Fibroblast of mammary gland (primary cell): ENCODE results near the gene FAM50A.

ENCODE experiments used
- DNase-seq: peaks from one replicate; pipeline ENCODE4 v3.0.0-alpha.2; 2010; ENCODE audit warnings: low read depth
- H3K4me3 ChIP-seq: 2 replicates; pipeline ENCODE4 v1.5.1; 2011; ENCODE audit warnings: low read depth, mild to moderate bottlenecking, low read length, moderate library complexity; ENCODE audit not compliant: control insufficient read depth
- TF ChIP-seq, protein P1 (sequence below): conservative IDR thresholded peaks from 2 replicates; pipeline ENCODE4 v1.5.1; 2011; ENCODE audit warnings: low read depth, low read length, inconsistent platforms; ENCODE audit not compliant: control insufficient read depth, insufficient read depth

The FAM50A gene

DNA sequence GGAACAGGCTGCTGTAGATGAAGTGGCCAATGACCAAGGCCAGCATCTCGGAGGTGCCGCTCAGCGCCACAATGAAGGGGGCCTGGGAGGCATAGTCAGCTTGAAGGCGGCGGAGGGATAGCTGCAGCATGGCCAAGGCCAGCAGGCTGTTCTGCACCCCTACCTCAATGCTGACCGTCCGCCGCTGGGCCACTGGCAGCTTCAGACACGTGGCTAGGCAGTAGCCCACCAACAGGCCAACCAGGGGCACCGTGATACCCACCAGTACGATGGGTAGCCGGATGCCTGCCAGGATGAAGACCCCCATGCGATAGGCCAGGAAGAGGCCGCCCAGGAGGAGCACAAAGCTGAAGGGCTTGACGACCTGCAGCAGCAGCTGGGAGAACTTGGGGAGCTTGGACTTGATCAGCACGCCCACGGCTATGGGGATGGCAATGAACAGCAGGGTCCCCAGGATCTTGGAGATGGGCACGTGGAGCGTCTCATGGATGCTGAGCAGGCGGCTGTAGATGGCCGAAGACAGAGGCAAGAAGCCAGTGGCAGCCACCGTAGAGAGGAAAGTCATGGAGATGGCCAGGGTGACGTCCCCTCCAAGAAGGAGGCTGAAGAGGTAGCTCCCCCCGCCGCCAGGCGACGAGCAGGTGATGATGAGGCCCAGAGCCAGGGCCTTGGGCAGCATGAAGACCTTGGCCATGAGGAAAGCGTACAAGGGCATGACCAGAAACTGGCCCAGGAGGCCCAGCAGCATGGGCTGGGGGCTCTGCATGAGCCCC is 43.8 kb downstream of the FAM50A start:
- DNase-seq = no peak
- H3K4me3 ChIP-seq = no peak overlapping the region
- TF ChIP-seq, protein P1, sequence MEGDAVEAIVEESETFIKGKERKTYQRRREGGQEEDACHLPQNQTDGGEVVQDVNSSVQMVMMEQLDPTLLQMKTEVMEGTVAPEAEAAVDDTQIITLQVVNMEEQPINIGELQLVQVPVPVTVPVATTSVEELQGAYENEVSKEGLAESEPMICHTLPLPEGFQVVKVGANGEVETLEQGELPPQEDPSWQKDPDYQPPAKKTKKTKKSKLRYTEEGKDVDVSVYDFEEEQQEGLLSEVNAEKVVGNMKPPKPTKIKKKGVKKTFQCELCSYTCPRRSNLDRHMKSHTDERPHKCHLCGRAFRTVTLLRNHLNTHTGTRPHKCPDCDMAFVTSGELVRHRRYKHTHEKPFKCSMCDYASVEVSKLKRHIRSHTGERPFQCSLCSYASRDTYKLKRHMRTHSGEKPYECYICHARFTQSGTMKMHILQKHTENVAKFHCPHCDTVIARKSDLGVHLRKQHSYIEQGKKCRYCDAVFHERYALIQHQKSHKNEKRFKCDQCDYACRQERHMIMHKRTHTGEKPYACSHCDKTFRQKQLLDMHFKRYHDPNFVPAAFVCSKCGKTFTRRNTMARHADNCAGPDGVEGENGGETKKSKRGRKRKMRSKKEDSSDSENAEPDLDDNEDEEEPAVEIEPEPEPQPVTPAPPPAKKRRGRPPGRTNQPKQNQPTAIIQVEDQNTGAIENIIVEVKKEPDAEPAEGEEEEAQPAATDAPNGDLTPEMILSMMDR = no peak

DNA sequence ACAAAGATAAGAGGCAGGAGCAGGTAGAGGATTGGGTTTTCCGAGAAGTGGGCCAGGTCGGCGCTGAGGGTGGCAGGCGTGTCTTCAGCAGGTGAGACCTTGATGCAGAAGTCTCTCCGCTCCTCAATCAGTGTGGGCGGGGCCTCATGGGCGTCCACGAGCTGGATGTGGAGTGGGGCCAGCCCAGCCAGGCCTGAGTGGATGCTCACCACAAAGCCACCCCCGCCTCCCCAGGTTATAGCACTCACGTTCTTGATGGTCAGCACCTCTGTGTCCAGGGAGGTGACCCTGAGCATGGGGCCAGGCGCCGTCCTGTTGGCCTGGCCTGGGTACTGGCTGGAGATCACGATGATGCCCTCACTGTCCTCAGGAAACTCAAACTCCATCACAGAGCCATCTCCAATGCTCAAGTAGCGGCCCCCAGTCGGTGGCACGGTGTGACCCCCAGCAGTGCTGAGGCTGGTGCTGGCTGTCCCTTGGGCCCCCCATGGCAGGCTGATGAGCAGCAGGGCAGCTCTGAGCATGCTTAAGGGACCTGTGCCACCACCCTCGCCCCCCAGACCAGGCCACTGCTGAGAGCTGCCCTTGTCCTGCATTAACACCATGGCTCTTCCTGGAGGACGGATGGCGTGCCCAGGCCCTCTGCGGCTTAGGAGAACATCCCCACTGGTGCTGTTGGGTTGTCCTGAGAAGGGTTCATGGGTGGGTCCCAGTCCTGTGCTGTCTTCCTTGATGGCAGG is 44.6 kb downstream of the FAM50A start:
- TF ChIP-seq, protein P1 = no peak
- no peak overlapping the region for H3K4me3 ChIP-seq
- DNase-seq = no peak

DNA sequence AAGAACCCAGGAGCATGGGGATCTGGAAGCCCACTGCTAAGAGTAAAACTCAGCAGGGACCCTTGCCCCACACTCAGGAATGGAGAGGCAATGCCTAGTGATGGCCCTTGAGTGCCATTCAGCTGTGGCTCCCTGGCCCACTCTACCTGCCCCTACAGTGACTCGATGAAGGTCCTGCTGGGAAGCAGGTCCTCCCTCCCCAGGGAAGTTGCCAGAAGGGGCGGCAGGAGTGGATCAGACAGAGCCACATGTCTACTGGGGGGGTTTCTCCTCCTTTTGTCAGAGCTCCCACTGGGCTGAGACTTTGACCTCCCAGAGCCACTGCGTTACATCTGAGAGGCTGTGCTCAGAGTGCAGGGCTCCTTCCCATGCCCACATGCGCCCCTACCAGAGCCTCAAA is 45.2 kb downstream of the FAM50A start:
- no peak overlapping the region for H3K4me3 ChIP-seq
- TF ChIP-seq, protein P1 = no peak

DNA sequence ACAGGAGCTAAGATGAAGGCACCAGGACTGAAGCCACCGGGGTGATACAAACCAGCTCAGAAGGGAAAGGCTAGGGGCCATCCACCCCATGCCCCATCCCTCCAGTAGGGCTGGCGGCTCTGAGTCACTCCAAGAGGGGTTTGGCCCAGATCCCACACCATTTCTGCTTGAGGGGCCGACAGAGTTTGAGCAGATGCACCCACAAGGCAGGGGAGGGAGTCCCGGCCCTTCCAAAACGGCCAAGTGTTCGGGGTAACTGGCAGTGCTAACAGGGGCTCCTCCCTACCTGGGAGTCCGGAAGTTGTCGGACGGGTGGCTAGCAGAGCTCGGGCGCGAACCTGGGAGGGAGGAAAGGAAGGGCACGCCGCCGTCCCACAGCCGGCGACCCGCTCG is 46.1 kb downstream of the FAM50A start:
- peak overlapping the region; percentile 53 for H3K4me3 ChIP-seq
- peak; percentile 66 for DNase-seq
- TF ChIP-seq, protein P1 = no peak

More for the DNA sequence above, 45.2 kb downstream of the FAM50A start:
- no peak for DNase-seq

DNA sequence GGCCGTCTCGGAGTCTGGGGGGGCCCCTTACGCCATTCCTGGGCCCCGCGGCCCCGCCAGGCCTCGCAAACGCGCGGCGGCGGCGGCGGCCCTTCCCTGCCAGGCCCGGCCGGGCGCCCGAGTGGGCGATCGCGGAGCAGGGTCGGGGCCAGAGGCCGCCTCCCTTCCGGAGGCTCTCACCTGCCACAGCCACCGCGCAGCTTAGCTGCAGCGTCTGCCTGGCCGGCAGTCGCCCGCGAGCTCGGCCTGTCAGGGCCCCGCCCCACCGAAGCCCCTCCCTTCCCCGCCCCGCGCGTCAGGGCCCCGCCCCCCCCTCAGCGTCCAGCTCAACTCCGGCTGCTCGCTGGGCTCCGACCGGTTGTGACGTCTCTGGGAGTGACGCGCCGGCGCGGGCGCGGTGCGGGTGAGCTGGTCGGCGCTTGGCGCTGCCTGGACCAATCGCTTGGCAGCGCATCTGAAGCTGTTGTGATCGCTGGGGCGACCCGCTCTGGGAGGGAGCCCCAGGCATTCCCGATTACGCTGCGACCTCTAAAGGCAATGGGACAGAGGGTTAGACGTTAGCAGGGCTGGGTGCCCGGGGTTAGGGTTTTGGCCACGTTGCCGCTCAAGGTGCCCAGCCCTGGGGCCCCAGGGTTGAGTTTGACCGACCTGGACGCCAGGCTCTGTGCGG is 46.6 kb downstream of the FAM50A start, which contains the start of gene SLC10A3:
Gene SLC10A3, minus strand, starts transcription at position 216 of the 670 bp plus-strand sequence. CDS start 1,689 bp downstream, outside the sequence.
- DNase-seq = peak; percentile 91
- TF ChIP-seq, protein P1 = no peak
- peak within 1 kb of the TSS; percentile 63 for H3K4me3 ChIP-seq

DNA sequence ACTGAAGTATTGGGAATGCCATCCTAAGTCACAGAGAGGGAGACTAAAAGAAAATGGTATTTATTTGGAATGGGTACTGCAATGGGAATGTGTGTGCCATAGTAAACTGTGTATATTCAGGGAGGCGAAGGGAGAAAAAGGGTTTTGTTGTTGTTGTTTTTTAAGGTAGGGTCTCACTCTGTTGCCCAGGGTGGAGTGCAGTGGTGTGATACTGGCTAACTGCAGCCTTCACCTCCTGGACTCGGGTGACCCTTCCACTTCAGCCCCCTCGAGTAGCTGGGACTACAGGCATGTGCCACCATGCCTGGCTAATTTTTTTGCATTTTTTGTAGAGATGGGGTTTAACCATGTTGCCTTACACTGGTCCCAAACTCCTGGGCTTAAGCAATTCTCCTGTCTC is 50.8 kb downstream of the FAM50A start:
- no peak for DNase-seq
- no peak overlapping the region for H3K4me3 ChIP-seq
- TF ChIP-seq, protein P1 = no peak
